Astrocyte of the cerebellum (primary cell): ENCODE measurements around the gene KLHDC8B.

Source experiments
- DNase-seq: peaks from one replicate; pipeline ENCODE4 v3.0.0-alpha.2; 2011; ENCODE audit warnings: low read depth
- H3K4me3 ChIP-seq: 2 replicates; pipeline ENCODE4 v1.5.1; 2011; ENCODE audit warnings: mild to moderate bottlenecking, low read depth, low read length, moderate library complexity
- CTCF ChIP-seq: IDR thresholded peaks from 2 replicates; pipeline ENCODE4 v1.5.1; 2012; ENCODE audit warnings: low read length, low read depth, moderate library complexity, mild to moderate bottlenecking; ENCODE audit errors: missing control alignments
- in situ Hi-C: cut with HindIII; loops from 2 replicates; pipeline ENCODE4 v1.10.0; 2017; ENCODE audit warnings: low sequenced_read_pairs

The KLHDC8B gene

GRCh38 chr3:49133226-49133951 lies 38.0 kb upstream of the KLHDC8B start:
- DNase-seq, result peak; percentile 76
- H3K4me3 ChIP-seq, result peak overlapping the region; percentile 94

GRCh38 chr3:49134471-49135265 lies 36.7 kb upstream of the KLHDC8B start:
- in situ Hi-C loops, result no loop called here
- H3K4me3 ChIP-seq, result no peak overlapping the region
- TF ChIP-seq CTCF, result no peak
- DNase-seq, result no peak

More at GRCh38 chr3:49133226-49133951, 38.0 kb upstream of the KLHDC8B start:
- TF ChIP-seq CTCF, result no peak
- in situ Hi-C loops, result no loop called here

DNA sequence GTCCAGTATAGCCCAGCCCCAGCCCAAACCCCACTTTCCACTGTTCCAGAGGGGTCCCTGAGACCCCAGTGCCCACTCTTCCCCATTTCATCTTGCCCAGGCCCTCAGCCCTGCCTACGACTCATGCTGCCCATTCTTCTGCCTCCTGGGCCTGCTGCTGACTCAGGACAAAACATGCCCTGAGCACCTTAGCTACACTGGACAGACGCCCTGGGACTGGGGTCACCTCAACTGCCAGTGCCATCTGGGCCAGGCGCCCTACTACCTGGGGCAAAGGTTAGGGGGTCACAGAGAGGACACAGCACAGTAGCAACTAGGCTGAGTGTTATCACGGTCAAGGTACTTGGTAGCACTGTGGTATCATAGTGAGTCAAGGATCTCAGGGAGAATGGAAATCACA lies 35.9 kb upstream of the KLHDC8B start:
- no peak for DNase-seq
- no peak overlapping the region for H3K4me3 ChIP-seq
- in situ Hi-C loops, result no loop called here

GRCh38 chr3:49140080-49140479 lies 31.3 kb upstream of the KLHDC8B start:
- H3K4me3 ChIP-seq, result no peak overlapping the region
- no peak for TF ChIP-seq CTCF
- in situ Hi-C loops, result no loop called here
- no peak for DNase-seq

More for the DNA sequence above, 35.9 kb upstream of the KLHDC8B start:
- no peak for TF ChIP-seq CTCF

DNA sequence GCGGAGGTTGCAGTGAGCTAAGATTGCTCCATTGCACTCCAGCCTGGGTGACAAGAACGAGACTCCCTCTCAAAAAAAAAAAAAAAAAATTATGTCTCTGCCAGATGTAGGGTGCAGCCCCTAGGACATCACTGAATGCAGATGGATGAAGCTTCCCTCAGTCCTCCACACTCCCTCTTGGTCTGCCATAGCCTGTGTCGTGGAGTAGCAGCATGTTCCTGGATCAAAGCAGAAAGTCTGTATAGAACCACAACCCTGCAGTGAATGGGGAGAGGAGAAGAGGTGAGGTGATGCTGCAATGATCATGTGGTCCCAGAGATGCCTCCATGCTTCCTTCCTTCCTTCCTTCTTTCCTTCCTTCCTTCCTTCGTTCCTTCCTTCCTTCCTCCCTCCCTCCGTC lies 23.2 kb upstream of the KLHDC8B start:
- DNase-seq, result no peak
- in situ Hi-C loops, result loop anchor here (5.0 kb wide), 1 partner anchor 36 kb away; no protein-coding TSS in a partner anchor
- H3K4me3 ChIP-seq, result no peak overlapping the region
- TF ChIP-seq CTCF, result no peak

GRCh38 chr3:49151610-49152009 lies 19.8 kb upstream of the KLHDC8B start:
- no peak overlapping the region for H3K4me3 ChIP-seq
- TF ChIP-seq CTCF, result no peak
- no peak for DNase-seq
- in situ Hi-C loops, result no loop called here
